HG02763 (cell line): ENCODE measurements around the gene EFCC1.

Experiments
- ATAC-seq: cut with Tn5 transposase; IDR thresholded peaks from one replicate; pipeline ENCODE4 v1.9.1; 2021; ENCODE audit warnings: mild to moderate bottlenecking, moderate library complexity; ENCODE audit not compliant: unreplicated experiment

The EFCC1 gene

GRCh38 chr3:129031476-129032215, 30.5 kb downstream of the EFCC1 start:
- no peak for ATAC-seq

GRCh38 chr3:129032716-129033115, 31.6 kb downstream of the EFCC1 start:
- no peak for ATAC-seq

GRCh38 chr3:129033151-129033550, 32.0 kb downstream of the EFCC1 start:
- ATAC-seq, result no peak

GRCh38 chr3:129033633-129034321, 32.7 kb downstream of the EFCC1 start:
- no peak for ATAC-seq

GRCh38 chr3:129034642-129035041, 33.5 kb downstream of the EFCC1 start:
- no peak for ATAC-seq

GRCh38 chr3:129035360-129036221, 34.5 kb downstream of the EFCC1 start:
- ATAC-seq, result no peak

- no peak for ATAC-seq
Measured at GRCh38 chr3:129036222-129037092, 35.4 kb downstream of the EFCC1 start.

GRCh38 chr3:129037093-129037419, 36.0 kb downstream of the EFCC1 start:
- no peak for ATAC-seq

GRCh38 chr3:129038121-129038855, 37.2 kb downstream of the EFCC1 start:
- ATAC-seq, result no peak

- ATAC-seq, result no peak
Measured at GRCh38 chr3:129039271-129040038, 38.4 kb downstream of the EFCC1 start.

- no peak for ATAC-seq
Measured at GRCh38 chr3:129040039-129040336, 38.9 kb downstream of the EFCC1 start.

GRCh38 chr3:129040579-129041300, 39.6 kb downstream of the EFCC1 start:
- no peak for ATAC-seq

- ATAC-seq, result no peak
Measured at GRCh38 chr3:129045675-129046036, 44.6 kb downstream of the EFCC1 start.

GRCh38 chr3:129046037-129046731, 45.1 kb downstream of the EFCC1 start:
- no peak for ATAC-seq

- no peak for ATAC-seq
Measured at GRCh38 chr3:129046732-129047552, 45.8 kb downstream of the EFCC1 start.

- ATAC-seq, result no peak
Measured at GRCh38 chr3:129047553-129047839, 46.4 kb downstream of the EFCC1 start.

GRCh38 chr3:129050556-129051295, 49.6 kb downstream of the EFCC1 start:
- no peak for ATAC-seq
